Stimulated activated CD8-positive, alpha-beta memory T cell treated with anti-CD3 and anti-CD28 coated beads, Interleukin-12 subunit alpha, Interleukin-12 subunit beta, amount 100 ng/mL, for 24 hours (primary cell): Measurements from ENCODE around the gene CFAP58.

ENCODE experiments used
- DNase-seq: peaks from one replicate; pipeline ENCODE4 v3.0.0-alpha.2; 2020; ENCODE audit errors: extremely low read depth

Gene CFAP58

GRCh38 chr10:104334965-104335650 is 18.5 kb upstream of the CFAP58 start:
- DNase-seq, result no peak

- DNase-seq, result no peak
These were observed 16.7 kb upstream of the CFAP58 start for GRCh38 chr10:104336821-104337467.

- no peak for DNase-seq
These were observed 16.1 kb upstream of the CFAP58 start for GRCh38 chr10:104337521-104337984.

GRCh38 chr10:104337985-104338735 is 15.5 kb upstream of the CFAP58 start, which contains the start of gene ITPRIP:
Gene ITPRIP (minus strand): TSS chr10:104338465. CDS start chr10:104316051, 22,414 bp downstream.
- no peak for DNase-seq

- DNase-seq, result no peak
These were observed 14.0 kb upstream of the CFAP58 start for GRCh38 chr10:104339469-104340110.

- DNase-seq, result no peak
These were observed 13.5 kb upstream of the CFAP58 start for GRCh38 chr10:104340111-104340526.

GRCh38 chr10:104340641-104341040 is 13.0 kb upstream of the CFAP58 start:
- DNase-seq, result no peak

- DNase-seq, result no peak
These were observed 10.7 kb upstream of the CFAP58 start for GRCh38 chr10:104342941-104343411.

- no peak for DNase-seq
These were observed 9.4 kb upstream of the CFAP58 start for GRCh38 chr10:104344219-104344618.

GRCh38 chr10:104345515-104345914 is 8.1 kb upstream of the CFAP58 start:
- DNase-seq, result no peak

- no peak for DNase-seq
These were observed 7.7 kb upstream of the CFAP58 start for GRCh38 chr10:104345941-104346340.

- DNase-seq, result no peak
These were observed 6.2 kb upstream of the CFAP58 start for GRCh38 chr10:104347295-104348045.

GRCh38 chr10:104348601-104349000 is 5.0 kb upstream of the CFAP58 start:
- DNase-seq, result no peak

- no peak for DNase-seq
These were observed 4.0 kb upstream of the CFAP58 start for GRCh38 chr10:104349623-104350126.

- no peak for DNase-seq
These were observed 3.5 kb upstream of the CFAP58 start for GRCh38 chr10:104350127-104350635.

- no peak for DNase-seq
These were observed 2.5 kb upstream of the CFAP58 start for GRCh38 chr10:104351061-104351702.

- DNase-seq, result no peak
These were observed 1.7 kb upstream of the CFAP58 start for GRCh38 chr10:104351919-104352318.

- no peak for DNase-seq
These were observed 6.2 kb downstream of the CFAP58 start for GRCh38 chr10:104359811-104360210.

- DNase-seq, result no peak
These were observed 14.3 kb downstream of the CFAP58 start for GRCh38 chr10:104367904-104368303.

- DNase-seq, result no peak
These were observed 14.7 kb downstream of the CFAP58 start for GRCh38 chr10:104368381-104368780.
